ENCODE results near the gene GAK.
"Not testable (repeated sequence)": the region's sequence is repeated elsewhere in the genome, so short reads cannot be mapped to it uniquely, and the experiment has no call there.

Gene GAK

GRCh38 chr4:926538-926937 is 5.6 kb downstream of the GAK start:
- DNase-seq (ENCODE audit: low read depth), result no peak

- DNase-seq (ENCODE audit: low read depth), result no peak
These were observed 6.2 kb downstream of the GAK start for GRCh38 chr4:925771-926500.

- no peak for DNase-seq (ENCODE audit: low read depth)
These were observed 6.9 kb downstream of the GAK start for GRCh38 chr4:925171-925570.

- DNase-seq (ENCODE audit: low read depth), result no peak
These were observed 7.7 kb downstream of the GAK start for GRCh38 chr4:924107-925096.

- DNase-seq (ENCODE audit: low read depth), result no peak
These were observed 10.2 kb downstream of the GAK start for GRCh38 chr4:921830-922331.

GRCh38 chr4:919004-919680 is 13.0 kb downstream of the GAK start:
- DNase-seq (ENCODE audit: low read depth), result not testable (repeated sequence)

GRCh38 chr4:918591-918990 is 13.5 kb downstream of the GAK start:
- DNase-seq (ENCODE audit: low read depth), result not testable (repeated sequence)

GRCh38 chr4:917992-918391 is 14.1 kb downstream of the GAK start:
- no peak for DNase-seq (ENCODE audit: low read depth)

GRCh38 chr4:917466-917865 is 14.7 kb downstream of the GAK start:
- DNase-seq (ENCODE audit: low read depth), result no peak

GRCh38 chr4:915595-915994 is 16.5 kb downstream of the GAK start:
- DNase-seq (ENCODE audit: low read depth), result no peak

GRCh38 chr4:915041-915474 is 17.1 kb downstream of the GAK start:
- no peak for DNase-seq (ENCODE audit: low read depth)

GRCh38 chr4:914531-914930 is 17.6 kb downstream of the GAK start:
- no peak for DNase-seq (ENCODE audit: low read depth)

- no peak for DNase-seq (ENCODE audit: low read depth)
These were observed 18.9 kb downstream of the GAK start for GRCh38 chr4:913280-913618.

GRCh38 chr4:912548-913279 is 19.4 kb downstream of the GAK start:
- DNase-seq (ENCODE audit: low read depth), result no peak

GRCh38 chr4:911871-912490 is 20.1 kb downstream of the GAK start:
- DNase-seq (ENCODE audit: low read depth), result no peak

GRCh38 chr4:911221-911751 is 20.8 kb downstream of the GAK start:
- DNase-seq (ENCODE audit: low read depth), result no peak

- DNase-seq (ENCODE audit: low read depth), result no peak
These were observed 21.6 kb downstream of the GAK start for GRCh38 chr4:910366-911091.

- no peak for DNase-seq (ENCODE audit: low read depth)
These were observed 22.3 kb downstream of the GAK start for GRCh38 chr4:909821-910220.

GRCh38 chr4:909131-909571 is 23.0 kb downstream of the GAK start:
- no peak for DNase-seq (ENCODE audit: low read depth)

Measured in stimulated activated CD4-positive, alpha-beta T cell treated with anti-CD3 and anti-CD28 coated beads, Interleukin-2, amount 100 ng/mL, for 4 hours (primary cell).